ENCODE measurements around the gene DUSP5.

GRCh38 chr10:110516815-110517492 lies 19.2 kb downstream of the DUSP5 start:
- TF ChIP-seq CTCF (IDR thresholded peaks at IDR 0.05) (no peak), POLR2A (IDR thresholded peaks at IDR 0.05) (no peak)

All from uterus (tissue), 2 donors.